ENCODE data around the gene HM13.
A peak's percentile ranks its signal among the peaks of the same experiment; 100 is the strongest.
"Not testable (repeated sequence)": the region's sequence is repeated elsewhere in the genome, so short reads cannot be mapped to it uniquely, and the experiment has no call there.

Gene HM13

DNA sequence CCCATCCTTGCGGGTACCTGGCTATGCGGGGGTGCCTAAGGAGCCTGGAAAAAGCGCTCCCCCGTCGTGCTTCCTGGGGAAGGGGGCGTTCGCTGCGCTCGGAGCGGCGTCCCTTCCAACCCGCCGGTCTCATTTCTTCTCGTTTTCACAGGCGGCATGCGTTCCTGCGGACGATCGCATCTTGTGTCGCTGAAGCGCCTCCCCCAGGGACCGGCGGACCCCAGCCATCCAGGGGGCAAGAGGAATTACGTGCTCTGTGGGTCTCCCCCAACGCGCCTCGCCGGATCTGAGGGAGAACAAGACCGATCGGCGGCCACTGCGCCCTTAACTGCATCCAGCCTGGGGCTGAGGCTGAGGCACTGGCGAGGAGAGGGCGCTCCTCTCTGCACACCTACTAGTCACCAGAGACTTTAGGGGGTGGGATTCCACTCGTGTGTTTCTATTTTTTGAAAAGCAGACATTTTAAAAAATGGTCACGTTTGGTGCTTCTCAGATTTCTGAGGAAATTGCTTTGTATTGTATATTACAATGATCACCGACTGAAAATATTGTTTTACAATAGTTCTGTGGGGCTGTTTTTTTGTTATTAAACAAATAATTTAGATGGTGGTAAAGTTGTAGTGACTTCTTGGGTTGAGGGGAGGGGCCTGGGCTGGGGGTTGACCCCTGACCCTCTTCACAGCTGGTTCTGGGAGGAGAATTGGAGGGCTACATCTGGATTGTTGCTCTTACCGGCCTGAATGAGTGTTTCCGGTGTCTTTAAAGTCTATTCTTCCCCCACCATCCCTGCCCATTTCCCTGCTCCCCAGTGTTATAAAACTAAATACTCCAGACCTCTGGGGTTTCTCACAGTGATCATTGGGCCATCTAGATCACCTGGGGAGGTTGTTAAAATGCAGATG lies 91.9 kb downstream of the HM13 start:
- Histone ChIP-seq H3K27me3 (replicated peaks in 2 of 5; ENCODE audit: control insufficient read depth in 4 of 5, insufficient read depth in 5 of 5, low read length in 4 of 5) (peaks cover 0 to 21% (median 0%) of the 10 kb centered on the region in 5 experiments), H3K4me1 (ENCODE audit: control extremely low read depth in 1 of 4, control insufficient read depth in 4 of 4, insufficient read depth in 4 of 4, low read length in 3 of 4) (peaks cover 4 to 70% (median 58%) of the 10 kb centered on the region in 4 experiments), H3K9me3 (ENCODE audit: control extremely low read depth in 1 of 5, control insufficient read depth in 4 of 5, insufficient read depth in 2 of 5, low read depth in 1 of 5, low read length in 4 of 5) (no peaks in the 10 kb centered on the region), H3K4me3 (ENCODE audit: control insufficient read depth in 1 of 7, extremely low read depth in 1 of 7, insufficient read depth in 4 of 7, low read depth in 2 of 7, low read length in 6 of 7) (peak overlapping the region; percentile 67 to 92 (median 81)), H3K36me3 (ENCODE audit: control insufficient read depth in 4 of 4, insufficient read depth in 4 of 4, low read length in 3 of 4) (no peaks in the 10 kb centered on the region), H3K27ac (ENCODE audit: insufficient read depth in 1 of 2, low read depth in 1 of 2, low read length in 2 of 2, poor library complexity in 1 of 2, severe bottlenecking in 2 of 2) (peak overlapping the region; percentile 61 to 83)
- ChIA-PET CTCF (interaction anchor here (2.3 to 19.9 kb wide), 3 partner anchors 15 to 42 kb away, joined by 18 to 1047 read pairs (median 35); no protein-coding TSS in a partner anchor), POLR2A (interaction anchor here (0.6 to 12.4 kb wide), 6 partner anchors 19 to 43 kb away, joined by 4 to 292 read pairs (median 6); no protein-coding TSS in a partner anchor)
- WGBS (ENCODE audit: insufficient coverage): under 1% methylated on average over 33 of the region's 39 CpGs
- DNase-seq: peak in 2 of 3 donors; percentile 33 to 45

DNA sequence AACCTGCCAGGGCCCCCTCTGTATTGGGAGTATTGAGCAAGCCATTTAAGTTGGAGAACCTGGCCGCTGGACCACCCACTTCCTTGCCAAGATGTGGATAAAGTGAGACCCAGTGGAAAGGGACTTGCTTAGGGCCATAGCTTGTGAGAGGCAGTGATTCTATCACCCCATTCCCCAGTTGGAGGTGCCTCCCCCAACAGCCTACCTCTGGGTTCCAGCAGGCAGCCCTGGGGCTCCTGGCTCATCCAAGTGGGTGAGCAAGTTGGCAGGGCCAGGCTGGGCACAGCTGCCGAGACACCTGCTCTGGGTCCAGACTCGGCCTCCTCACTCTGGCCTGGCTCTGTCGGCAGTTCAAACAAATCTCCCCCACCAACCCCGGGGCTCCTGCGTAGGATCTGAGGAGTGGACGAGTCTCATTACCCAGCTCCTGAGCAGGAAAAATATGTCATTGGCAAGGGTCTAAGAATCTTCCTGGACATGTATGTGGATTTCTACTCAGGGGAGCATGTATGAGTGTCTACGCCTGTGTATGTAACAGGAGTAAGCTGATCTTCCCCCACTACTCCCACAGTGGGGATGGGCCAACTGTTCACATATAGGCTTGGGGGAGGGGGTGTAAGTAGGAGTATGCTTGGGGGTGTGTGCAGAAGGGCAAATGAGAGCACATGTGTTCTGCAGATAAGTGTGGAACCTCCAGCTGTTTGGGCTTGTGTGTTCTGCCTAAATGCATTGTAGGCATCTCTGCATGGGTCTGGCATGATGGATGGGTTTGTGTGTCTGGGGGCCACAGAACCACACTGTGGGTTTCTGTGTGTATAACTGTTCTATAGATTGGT lies 92.8 kb downstream of the HM13 start:
- peak overlapping the region in 1 of 2 experiments; percentile 83 for H3K27ac ChIP-seq (ENCODE audit: insufficient read depth in 1 of 2, low read depth in 1 of 2, low read length in 2 of 2, poor library complexity in 1 of 2, severe bottlenecking in 2 of 2)
- peaks cover 0 to 21% (median 0%) of the 10 kb centered on the region in 5 experiments for H3K27me3 ChIP-seq (replicated peaks in 2 of 5; ENCODE audit: control insufficient read depth in 4 of 5, insufficient read depth in 5 of 5, low read length in 4 of 5)
- WGBS (ENCODE audit: insufficient coverage): 97% methylated on average over 3 of the region's 8 CpGs
- peak in 2 of 3 donors; percentile 26 to 78 for DNase-seq
- H3K4me3 ChIP-seq (ENCODE audit: control insufficient read depth in 1 of 7, extremely low read depth in 1 of 7, insufficient read depth in 4 of 7, low read depth in 2 of 7, low read length in 6 of 7): peak overlapping the region in 1 of 7 experiments; percentile 75
- H3K4me1 ChIP-seq (ENCODE audit: control extremely low read depth in 1 of 4, control insufficient read depth in 4 of 4, insufficient read depth in 4 of 4, low read length in 3 of 4): peaks cover 4 to 77% (median 62%) of the 10 kb centered on the region in 4 experiments
- H3K9me3 ChIP-seq (ENCODE audit: control extremely low read depth in 1 of 5, control insufficient read depth in 4 of 5, insufficient read depth in 2 of 5, low read depth in 1 of 5, low read length in 4 of 5): no peaks in the 10 kb centered on the region
- POLR2A ChIA-PET: interaction anchor here (0.5 to 12.4 kb wide), 6 partner anchors 16 to 44 kb away, joined by 3 to 292 read pairs (median 4); no protein-coding TSS in a partner anchor
- CTCF ChIA-PET: interaction anchor here (1.0 to 19.9 kb wide), 3 partner anchors 11 to 43 kb away, joined by 3 to 1047 read pairs (median 35); no protein-coding TSS in a partner anchor
- no peaks in the 10 kb centered on the region for H3K36me3 ChIP-seq (ENCODE audit: control insufficient read depth in 4 of 4, insufficient read depth in 4 of 4, low read length in 3 of 4)

DNA sequence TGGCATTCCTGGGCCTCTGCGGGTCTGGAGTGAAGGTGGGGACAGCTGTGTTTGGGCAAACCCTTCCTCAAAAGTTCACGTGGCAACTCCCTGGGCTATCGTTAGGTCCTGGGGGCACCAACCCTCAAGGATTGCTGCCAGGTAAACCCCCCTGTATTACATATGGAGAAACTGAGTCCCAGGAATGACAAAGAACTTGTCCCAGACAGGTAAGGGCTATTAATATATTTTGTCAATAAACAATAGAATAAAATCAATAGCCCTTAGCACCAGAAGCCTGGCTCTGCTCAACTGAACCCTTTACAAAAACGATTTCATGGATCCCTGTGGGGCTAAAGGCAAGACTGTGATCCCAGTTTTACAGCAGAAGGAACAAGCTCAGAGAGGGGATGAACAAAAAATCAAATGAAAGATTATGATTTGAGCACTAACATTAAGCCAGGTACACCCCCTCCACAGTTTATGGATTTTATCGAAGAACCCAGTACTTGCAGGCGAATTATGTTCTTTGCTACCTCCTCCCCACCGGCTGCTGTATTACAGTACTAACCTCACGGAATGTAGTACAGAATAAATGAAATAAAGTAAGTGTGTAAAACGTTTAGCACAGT lies 93.5 kb downstream of the HM13 start:
- H3K36me3 ChIP-seq (ENCODE audit: control insufficient read depth in 4 of 4, insufficient read depth in 4 of 4, low read length in 3 of 4): no peaks in the 10 kb centered on the region
- no peak overlapping the region for H3K27ac ChIP-seq (ENCODE audit: insufficient read depth in 1 of 2, low read depth in 1 of 2, low read length in 2 of 2, poor library complexity in 1 of 2, severe bottlenecking in 2 of 2)
- ChIA-PET POLR2A (interaction anchor here (1.4 to 12.4 kb wide), 2 partner anchors 37 to 45 kb away, joined by 5 to 292 read pairs; no protein-coding TSS in a partner anchor), CTCF (interaction anchor here (1.0 to 19.9 kb wide), 3 partner anchors 12 to 43 kb away, joined by 3 to 1047 read pairs (median 35); no protein-coding TSS in a partner anchor)
- peaks cover 0 to 21% (median 0%) of the 10 kb centered on the region in 5 experiments for H3K27me3 ChIP-seq (replicated peaks in 2 of 5; ENCODE audit: control insufficient read depth in 4 of 5, insufficient read depth in 5 of 5, low read length in 4 of 5)
- WGBS (ENCODE audit: insufficient coverage): 80% methylated on average over 3 of the region's 9 CpGs
- peak overlapping the region in 1 of 7 experiments; percentile 52 for H3K4me3 ChIP-seq (ENCODE audit: control insufficient read depth in 1 of 7, extremely low read depth in 1 of 7, insufficient read depth in 4 of 7, low read depth in 2 of 7, low read length in 6 of 7)
- DNase-seq: no peak
- H3K9me3 ChIP-seq (ENCODE audit: control extremely low read depth in 1 of 5, control insufficient read depth in 4 of 5, insufficient read depth in 2 of 5, low read depth in 1 of 5, low read length in 4 of 5): no peaks in the 10 kb centered on the region
- H3K4me1 ChIP-seq (ENCODE audit: control extremely low read depth in 1 of 4, control insufficient read depth in 4 of 4, insufficient read depth in 4 of 4, low read length in 3 of 4): peaks cover 4 to 81% (median 66%) of the 10 kb centered on the region in 4 experiments

DNA sequence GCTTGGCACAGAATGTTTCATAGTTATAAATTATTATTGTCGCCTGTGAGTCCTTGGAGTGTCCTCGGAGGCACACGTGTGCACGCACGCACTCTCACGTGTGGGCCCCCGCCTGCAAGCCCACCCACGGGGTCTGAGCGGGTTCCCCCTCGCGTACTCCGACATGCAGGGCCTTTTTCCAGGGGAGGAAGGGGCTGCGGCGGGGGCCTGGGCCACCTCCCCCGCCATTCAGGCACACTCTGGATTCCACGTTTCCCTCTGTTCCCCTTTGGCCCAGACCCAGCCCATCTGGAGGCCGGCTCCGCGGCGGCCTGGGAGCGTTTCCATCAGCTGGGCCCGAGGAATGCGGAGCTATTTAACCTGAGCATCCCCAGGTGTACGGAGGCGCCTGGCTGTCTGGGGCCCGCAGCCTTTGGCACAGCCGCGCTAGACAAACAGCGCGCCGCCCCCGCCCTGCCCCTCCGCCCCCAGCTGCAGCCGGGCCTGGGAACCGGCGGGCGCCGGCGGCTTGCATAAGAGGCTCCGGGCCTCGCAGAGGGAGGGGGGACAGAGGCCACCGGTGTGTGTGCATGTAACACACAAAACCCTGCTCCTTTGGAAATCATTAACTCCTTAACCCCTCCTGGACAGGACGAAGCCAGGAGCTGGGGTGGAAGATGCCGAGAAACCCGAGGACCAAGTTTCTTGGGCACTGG lies 94.2 kb downstream of the HM13 start:
- peak in 2 of 3 donors; percentile 41 to 69 for DNase-seq
- H3K4me3 ChIP-seq (ENCODE audit: control insufficient read depth in 1 of 7, extremely low read depth in 1 of 7, insufficient read depth in 4 of 7, low read depth in 2 of 7, low read length in 6 of 7): peak overlapping the region in 3 of 7 experiments; percentile 46 to 56 (median 52)
- CTCF ChIA-PET: interaction anchor here (19.9 kb wide), 1 partner anchor 44 kb away, joined by 1047 read pairs; no protein-coding TSS in a partner anchor
- WGBS (ENCODE audit: insufficient coverage): 20% methylated on average over 35 of the region's 45 CpGs
- POLR2A ChIA-PET: interaction anchor here (12.4 kb wide), 1 partner anchor 38 kb away, joined by 292 read pairs; no protein-coding TSS in a partner anchor
- H3K27ac ChIP-seq (ENCODE audit: insufficient read depth in 1 of 2, low read depth in 1 of 2, low read length in 2 of 2, poor library complexity in 1 of 2, severe bottlenecking in 2 of 2): no peak overlapping the region
- H3K9me3 ChIP-seq (ENCODE audit: control extremely low read depth in 1 of 5, control insufficient read depth in 4 of 5, insufficient read depth in 2 of 5, low read depth in 1 of 5, low read length in 4 of 5): no peaks in the 10 kb centered on the region
- peaks cover 0 to 21% (median 0%) of the 10 kb centered on the region in 5 experiments for H3K27me3 ChIP-seq (replicated peaks in 2 of 5; ENCODE audit: control insufficient read depth in 4 of 5, insufficient read depth in 5 of 5, low read length in 4 of 5)
- H3K36me3 ChIP-seq (ENCODE audit: control insufficient read depth in 4 of 4, insufficient read depth in 4 of 4, low read length in 3 of 4): no peaks in the 10 kb centered on the region
- H3K4me1 ChIP-seq (ENCODE audit: control extremely low read depth in 1 of 4, control insufficient read depth in 4 of 4, insufficient read depth in 4 of 4, low read length in 3 of 4): peaks cover 4 to 81% (median 66%) of the 10 kb centered on the region in 4 experiments

DNA sequence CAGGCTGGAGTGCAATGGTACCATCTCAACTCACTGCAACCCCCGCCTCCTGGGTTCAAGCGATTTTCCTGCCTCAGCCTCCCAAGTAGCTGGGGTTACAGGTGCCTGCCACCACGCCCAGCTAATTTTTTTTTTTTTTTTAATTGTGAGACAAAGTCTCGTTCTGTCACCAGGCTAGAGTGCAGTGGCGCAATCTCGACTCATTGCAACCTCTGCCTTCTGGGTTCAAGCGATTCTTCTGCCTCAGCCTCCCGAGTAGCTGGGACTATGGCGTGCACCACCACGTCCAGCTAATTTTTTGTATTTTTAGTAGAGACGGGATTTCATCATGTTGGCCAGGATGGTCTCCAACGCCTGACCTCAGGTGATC lies 98.0 kb downstream of the HM13 start:
- not testable (repeated sequence) for DNase-seq; H3K4me3 ChIP-seq (ENCODE audit: control insufficient read depth in 1 of 7, extremely low read depth in 1 of 7, insufficient read depth in 4 of 7, low read depth in 2 of 7, low read length in 6 of 7); H3K27me3 ChIP-seq (replicated peaks in 2 of 5; ENCODE audit: control insufficient read depth in 4 of 5, insufficient read depth in 5 of 5, low read length in 4 of 5); H3K9me3 ChIP-seq (ENCODE audit: control extremely low read depth in 1 of 5, control insufficient read depth in 4 of 5, insufficient read depth in 2 of 5, low read depth in 1 of 5, low read length in 4 of 5); H3K27ac ChIP-seq (ENCODE audit: insufficient read depth in 1 of 2, low read depth in 1 of 2, low read length in 2 of 2, poor library complexity in 1 of 2, severe bottlenecking in 2 of 2); H3K36me3 ChIP-seq (ENCODE audit: control insufficient read depth in 4 of 4, insufficient read depth in 4 of 4, low read length in 3 of 4)
- ChIA-PET POLR2A (interaction anchor here (1.0 to 12.4 kb wide), 4 partner anchors 8 to 69 kb away, joined by 3 to 292 read pairs (median 16); no protein-coding TSS in a partner anchor), CTCF (interaction anchor here (1.0 to 19.9 kb wide), 29 partner anchors 8 to 127 kb away, joined by 3 to 1047 read pairs (median 7); partner anchors contain the start of genes BCL2L1, HM13, ID1 and TPX2)
- WGBS (ENCODE audit: insufficient coverage): 96% methylated on average over 9 of the region's 12 CpGs
- peaks cover 1 to 55% (median 45%) of the 10 kb centered on the region in 4 experiments for H3K4me1 ChIP-seq (ENCODE audit: control extremely low read depth in 1 of 4, control insufficient read depth in 4 of 4, insufficient read depth in 4 of 4, low read length in 3 of 4)

Measured in common myeloid progenitor, CD34-positive (primary cell).